IPS-18c (cell line): ENCODE measurements around the gene TREM2.

Experiments
- H3K4me3 ChIP-seq: 2 replicates; pipeline ENCODE4 v1.7.0; 2013; ENCODE audit warnings: low read depth, mild to moderate bottlenecking, low read length, moderate library complexity; ENCODE audit not compliant: insufficient read depth
- H3K9me3 ChIP-seq: one replicate; pipeline ENCODE4 v1.6.1; 2013; ENCODE audit warnings: mild to moderate bottlenecking, low read length, moderate library complexity; ENCODE audit not compliant: control insufficient read depth, insufficient read depth

The TREM2 gene

DNA sequence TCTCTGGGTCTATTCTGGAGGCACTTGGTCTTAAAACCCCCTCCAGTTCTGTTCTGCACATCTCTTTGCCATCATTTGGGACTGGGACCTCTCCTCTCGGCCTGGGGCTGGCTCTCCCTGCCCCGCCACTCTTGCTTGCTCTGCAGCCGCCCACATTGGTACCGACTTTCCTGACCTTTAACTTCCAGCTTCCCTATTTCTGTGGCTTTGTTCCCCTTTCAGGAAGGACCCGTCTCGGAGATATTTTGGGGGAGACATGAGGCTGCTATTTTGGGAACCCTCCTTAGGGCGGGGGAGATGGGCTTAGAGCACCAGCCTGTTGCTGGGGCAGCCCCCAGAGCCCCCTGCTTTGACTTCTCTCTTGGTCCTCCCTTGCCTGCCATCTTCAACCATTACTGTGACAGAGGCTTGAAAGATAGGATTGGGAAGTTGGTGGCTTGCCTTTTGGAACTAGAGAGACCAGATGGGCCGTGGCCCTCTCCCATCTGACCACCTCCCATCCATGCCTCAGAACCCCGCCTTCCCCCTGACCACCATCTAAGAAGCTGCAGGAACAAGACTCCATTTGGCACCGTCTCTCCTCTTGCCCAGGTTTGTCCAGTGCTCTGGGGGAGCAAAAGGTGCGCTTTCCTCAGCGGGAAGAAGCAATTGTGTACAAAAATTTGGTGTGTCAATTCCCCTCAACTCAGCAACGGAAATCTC lies 914 bp downstream of the TREM2 start:
- H3K4me3 ChIP-seq: no peak overlapping the region
- H3K9me3 ChIP-seq: peaks cover 2% of the 10 kb centered on the region

DNA sequence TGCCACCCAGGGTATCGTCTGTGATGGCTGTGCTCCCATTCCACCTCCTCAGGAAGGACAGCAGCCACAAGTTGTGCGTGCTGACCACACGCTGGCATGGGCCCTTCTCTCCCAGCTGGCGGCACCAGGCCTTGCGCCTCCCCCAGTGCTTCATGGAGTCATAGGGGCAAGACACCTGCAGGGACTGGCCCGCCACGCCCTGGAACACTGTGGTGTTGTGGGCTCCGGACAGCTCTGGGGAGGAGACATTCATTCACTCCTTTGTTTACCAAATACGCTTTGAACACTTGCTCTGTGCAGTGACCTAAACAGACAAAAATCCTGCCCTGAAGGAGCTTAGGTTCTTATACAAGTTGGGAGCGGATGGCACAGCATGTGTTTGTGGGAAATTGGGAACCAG lies 1.5 kb downstream of the TREM2 start:
- peaks cover 2% of the 10 kb centered on the region for H3K9me3 ChIP-seq

DNA sequence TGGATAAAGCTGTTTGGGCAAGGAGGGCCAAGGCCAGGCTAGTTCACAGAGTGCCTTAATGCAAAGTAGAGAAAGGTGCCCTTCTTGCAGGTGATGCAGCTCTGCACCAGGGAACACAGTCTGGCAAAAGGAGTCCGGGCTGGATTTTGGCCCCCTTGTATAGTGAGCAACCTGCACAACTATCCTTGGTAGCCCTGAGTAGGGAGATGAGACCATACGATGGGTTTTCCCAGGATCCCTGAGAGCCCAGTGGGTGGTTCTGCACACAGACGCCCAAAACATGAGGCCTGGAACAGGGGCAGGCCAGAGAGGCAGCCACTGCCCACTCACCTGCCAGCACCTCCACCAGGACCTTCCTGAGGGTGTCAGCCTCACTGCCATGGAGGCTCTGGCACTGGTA lies 2.0 kb downstream of the TREM2 start:
- Histone ChIP-seq H3K9me3 (peaks cover 2% of the 10 kb centered on the region), H3K4me3 (no peak overlapping the region)

More for the DNA sequence above, 1.5 kb downstream of the TREM2 start:
- H3K4me3 ChIP-seq: no peak overlapping the region

DNA sequence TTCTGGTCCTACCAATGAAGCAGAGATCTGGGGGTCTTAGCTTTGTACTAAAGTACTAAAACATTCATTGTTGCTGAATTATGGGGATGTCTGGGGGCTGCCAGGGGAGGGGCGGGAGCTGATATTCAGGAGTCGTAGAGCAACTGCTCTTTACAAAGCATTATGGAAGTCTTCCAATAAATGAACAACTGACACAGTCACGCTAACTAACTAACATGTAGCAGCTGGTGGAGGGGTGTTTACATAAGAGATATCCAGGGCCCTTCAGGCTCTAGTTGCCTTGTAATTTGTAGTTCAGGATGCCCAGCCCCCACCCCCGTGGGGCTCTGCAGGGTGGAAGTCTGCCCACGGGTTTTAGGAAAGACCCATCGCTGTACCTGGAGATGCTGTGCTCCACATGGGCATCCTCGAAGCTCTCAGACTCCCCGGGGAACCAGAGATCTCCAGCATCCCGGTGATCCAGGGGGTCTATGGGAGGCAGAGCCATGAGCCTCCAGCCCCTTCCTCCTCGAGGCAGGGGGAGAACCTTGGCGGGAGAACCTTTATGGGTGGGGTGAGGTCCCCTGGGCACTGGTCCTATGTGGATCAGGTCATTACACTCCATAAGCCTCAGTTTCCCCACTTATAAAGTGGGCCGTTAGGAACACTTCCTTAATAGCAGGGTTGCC lies 3.4 kb downstream of the TREM2 start:
- Histone ChIP-seq H3K9me3 (peaks cover 2% of the 10 kb centered on the region), H3K4me3 (no peak overlapping the region)

- no peak overlapping the region for H3K4me3 ChIP-seq
- H3K9me3 ChIP-seq: no peaks in the 10 kb centered on the region
Observed at GRCh38 chr6:41157323-41157722, 5.6 kb downstream of the TREM2 start.

- H3K4me3 ChIP-seq: no peak overlapping the region
- peaks cover 2% of the 10 kb centered on the region for H3K9me3 ChIP-seq
Observed at GRCh38 chr6:41156771-41157170, 6.1 kb downstream of the TREM2 start.

DNA sequence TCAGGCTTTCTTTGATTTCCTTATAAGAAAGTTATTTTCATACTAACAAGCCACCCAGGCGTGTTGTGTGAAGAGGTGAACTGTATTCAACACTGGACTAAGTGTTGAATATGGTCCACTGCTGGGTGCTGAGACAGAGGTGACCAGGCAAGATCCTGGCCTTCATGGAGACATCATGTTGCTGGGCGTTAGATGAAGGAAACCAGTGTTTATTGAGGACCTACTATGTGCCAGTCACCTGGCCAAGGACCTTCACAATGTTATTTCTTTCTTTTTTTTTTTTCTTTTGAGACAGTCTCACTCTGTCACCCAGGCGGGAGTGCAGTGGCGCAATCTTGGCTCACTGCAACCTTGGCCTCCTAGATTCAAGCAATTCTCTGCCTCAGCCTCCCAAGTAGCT lies 6.9 kb downstream of the TREM2 start:
- no peak overlapping the region for H3K4me3 ChIP-seq
- H3K9me3 ChIP-seq: peaks cover 2% of the 10 kb centered on the region

GRCh38 chr6:41155132-41155805 lies 7.6 kb downstream of the TREM2 start:
- H3K9me3 ChIP-seq: peaks cover 2% of the 10 kb centered on the region
- no peak overlapping the region for H3K4me3 ChIP-seq

- no peak within 1 kb of the TSS for H3K4me3 ChIP-seq
Observed at GRCh38 chr6:41153992-41154625, 8.8 kb downstream of the TREM2 start, which contains the start of gene TREML1. TSS of gene TREML1 (minus strand) at chr6:41154347. CDS start at chr6:41154288, 59 bp downstream.

GRCh38 chr6:41153451-41153850 lies 9.5 kb downstream of the TREM2 start:
- Histone ChIP-seq H3K4me3 (no peak overlapping the region), H3K9me3 (peaks cover 2% of the 10 kb centered on the region)

More at GRCh38 chr6:41153992-41154625, 8.8 kb downstream of the TREM2 start, which contains the start of gene TREML1:
- peaks cover 2% of the 10 kb centered on the region for H3K9me3 ChIP-seq

DNA sequence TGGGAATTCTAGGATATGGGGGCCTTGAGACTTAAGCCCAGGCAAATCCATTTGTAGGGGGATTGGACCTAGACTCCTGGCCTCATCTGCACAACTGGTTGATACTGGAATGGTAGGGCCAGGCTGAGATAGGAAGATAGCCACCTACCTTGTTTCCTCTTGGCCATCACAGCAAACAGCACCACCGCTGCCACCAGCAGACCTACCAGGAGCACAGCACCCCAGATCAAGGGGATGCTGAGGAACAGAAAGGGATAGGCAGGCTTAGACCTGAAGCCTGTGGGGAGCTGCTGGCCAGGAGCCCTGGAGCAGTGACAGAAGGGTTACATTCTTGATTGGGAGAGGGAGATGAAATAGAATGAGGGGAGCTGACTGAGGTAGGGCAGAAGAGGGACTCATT lies 12.2 kb downstream of the TREM2 start:
- H3K9me3 ChIP-seq: peaks cover 2% of the 10 kb centered on the region
- no peak overlapping the region for H3K4me3 ChIP-seq

DNA sequence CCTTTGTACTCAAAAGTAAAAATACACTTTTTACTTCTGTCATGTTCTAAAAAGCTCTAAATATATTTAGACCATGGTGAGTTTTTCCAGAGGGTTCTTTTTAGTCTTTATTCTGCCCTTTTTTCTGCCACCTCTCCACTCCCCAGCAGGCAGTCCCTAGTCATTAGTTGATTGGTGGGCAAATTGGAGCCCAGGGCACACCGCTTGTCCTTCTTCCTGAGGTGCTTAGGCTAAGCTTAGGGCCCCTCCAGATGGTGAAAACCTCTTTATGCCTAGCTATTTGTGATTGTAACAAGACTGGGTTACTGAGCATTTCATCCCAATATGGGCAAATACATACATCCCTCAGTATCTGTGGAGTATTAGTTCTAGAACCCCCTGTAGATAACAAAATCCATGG lies 15.0 kb downstream of the TREM2 start:
- Histone ChIP-seq H3K9me3 (peaks cover 2% of the 10 kb centered on the region), H3K4me3 (no peak overlapping the region)

- Histone ChIP-seq H3K9me3 (no peaks in the 10 kb centered on the region), H3K4me3 (no peak overlapping the region)
Observed at GRCh38 chr6:41136911-41137310, 26.0 kb downstream of the TREM2 start.

GRCh38 chr6:41135062-41135832 lies 27.7 kb downstream of the TREM2 start:
- Histone ChIP-seq H3K9me3 (no peaks in the 10 kb centered on the region), H3K4me3 (no peak overlapping the region; the same call in 1 of the 2 replicates)

- Histone ChIP-seq H3K9me3 (no peaks in the 10 kb centered on the region), H3K4me3 (no peak overlapping the region)
Observed at GRCh38 chr6:41132254-41132653, 30.7 kb downstream of the TREM2 start.

DNA sequence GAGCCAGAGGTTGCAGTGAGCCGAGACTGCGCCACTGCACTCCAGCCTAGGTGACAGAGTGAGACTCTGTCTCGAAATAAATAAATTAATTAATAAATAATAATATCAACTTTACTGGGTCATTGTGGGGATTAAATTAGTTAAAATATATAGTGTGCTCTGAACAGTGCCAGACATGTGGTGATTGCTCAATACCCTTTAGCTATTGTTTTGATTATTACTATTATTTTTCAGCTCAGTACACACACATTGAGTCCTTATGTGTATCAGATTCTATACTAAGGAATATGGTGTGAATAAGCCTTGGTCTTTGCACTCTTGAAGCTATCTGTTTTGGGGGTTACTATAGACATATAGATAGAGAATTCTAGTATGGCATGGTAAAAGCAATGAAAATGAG lies 37.6 kb downstream of the TREM2 start:
- no peaks in the 10 kb centered on the region for H3K9me3 ChIP-seq
- H3K4me3 ChIP-seq: no peak overlapping the region

GRCh38 chr6:41122918-41123317 lies 40.0 kb downstream of the TREM2 start:
- Histone ChIP-seq H3K9me3 (no peaks in the 10 kb centered on the region), H3K4me3 (no peak overlapping the region)
